ENCODE results near the gene LIX1L. TPM values are rescaled to one million over a fixed set of nuclear protein-coding genes. Genes with fewer than 3 reads are reported as not detected.

The LIX1L gene
- total and polyA plus RNA-seq, 2 donors (not counting 1 experiment from before 2014, with no cell fraction given) = 14.2 to 63.3 TPM

DNA sequence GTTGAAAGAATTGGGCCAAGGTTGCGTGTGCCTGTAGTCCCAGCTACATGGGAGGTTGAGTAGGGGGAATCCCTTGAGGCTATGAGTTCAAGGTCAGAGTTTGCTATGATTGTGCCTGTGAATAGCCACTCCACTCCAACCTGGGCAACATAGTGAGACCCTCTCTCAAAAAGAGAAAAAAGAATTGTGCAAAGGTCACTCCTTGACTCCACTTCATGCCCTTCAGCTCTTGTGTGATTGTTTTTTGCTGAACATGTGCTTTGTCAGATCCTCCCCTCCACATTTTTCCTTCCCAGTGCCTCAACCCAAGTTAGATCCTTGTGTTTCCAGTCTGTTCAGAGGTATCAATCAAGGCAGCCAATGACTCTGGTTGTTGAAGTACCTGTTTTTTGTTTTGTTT is 30.1 kb upstream of the LIX1L start:
- Histone ChIP-seq H4K20me1 (ENCODE audit: control insufficient read depth, extremely low read depth, insufficient read depth, low read length) (no peaks in the 10 kb centered on the region), H3K4me3 (replicated peaks in 1 of 4; ENCODE audit: control extremely low read depth in 1 of 4, insufficient read depth in 1 of 4, low read depth in 3 of 4, low read length in 4 of 4) (no peak overlapping the region), H3K79me2 (ENCODE audit: control insufficient read depth, insufficient read depth, low read length) (no peaks in the 10 kb centered on the region), H3K36me3 (ENCODE audit: control insufficient read depth, insufficient read depth, low read length) (no peaks in the 10 kb centered on the region), H3K27me3 (ENCODE audit: control insufficient read depth, insufficient read depth, low read length) (no peaks in the 10 kb centered on the region), H3K4me1 (ENCODE audit: control insufficient read depth, extremely low read depth, insufficient read depth, low read length) (peaks cover 8% of the 10 kb centered on the region), H3K9ac (ENCODE audit: insufficient read depth, low read length) (no peak overlapping the region), H3K27ac (ENCODE audit: insufficient read depth, low read length) (no peak overlapping the region), H3K4me2 (ENCODE audit: extremely low read depth, insufficient read depth, low read length) (no peak overlapping the region), H3K9me3 (ENCODE audit: control insufficient read depth, insufficient read depth, low read depth, low read length) (no peaks in the 10 kb centered on the region), H2AFZ (ENCODE audit: low read length) (no peak overlapping the region)
- DNase-seq (ENCODE audit: low read depth in 2 of 2) = no peak
- no peak for TF ChIP-seq EZH2 (IDR thresholded peaks at IDR 0.05; ENCODE audit: low read length, missing control alignments)
- TF ChIP-seq, protein P1, sequence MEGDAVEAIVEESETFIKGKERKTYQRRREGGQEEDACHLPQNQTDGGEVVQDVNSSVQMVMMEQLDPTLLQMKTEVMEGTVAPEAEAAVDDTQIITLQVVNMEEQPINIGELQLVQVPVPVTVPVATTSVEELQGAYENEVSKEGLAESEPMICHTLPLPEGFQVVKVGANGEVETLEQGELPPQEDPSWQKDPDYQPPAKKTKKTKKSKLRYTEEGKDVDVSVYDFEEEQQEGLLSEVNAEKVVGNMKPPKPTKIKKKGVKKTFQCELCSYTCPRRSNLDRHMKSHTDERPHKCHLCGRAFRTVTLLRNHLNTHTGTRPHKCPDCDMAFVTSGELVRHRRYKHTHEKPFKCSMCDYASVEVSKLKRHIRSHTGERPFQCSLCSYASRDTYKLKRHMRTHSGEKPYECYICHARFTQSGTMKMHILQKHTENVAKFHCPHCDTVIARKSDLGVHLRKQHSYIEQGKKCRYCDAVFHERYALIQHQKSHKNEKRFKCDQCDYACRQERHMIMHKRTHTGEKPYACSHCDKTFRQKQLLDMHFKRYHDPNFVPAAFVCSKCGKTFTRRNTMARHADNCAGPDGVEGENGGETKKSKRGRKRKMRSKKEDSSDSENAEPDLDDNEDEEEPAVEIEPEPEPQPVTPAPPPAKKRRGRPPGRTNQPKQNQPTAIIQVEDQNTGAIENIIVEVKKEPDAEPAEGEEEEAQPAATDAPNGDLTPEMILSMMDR (conservative IDR thresholded peaks at IDR 0.05 in 1 of 2, IDR thresholded peaks at IDR 0.05 in 1 of 2; ENCODE audit: low read depth in 1 of 2, low read length in 2 of 2) = no peak

DNA sequence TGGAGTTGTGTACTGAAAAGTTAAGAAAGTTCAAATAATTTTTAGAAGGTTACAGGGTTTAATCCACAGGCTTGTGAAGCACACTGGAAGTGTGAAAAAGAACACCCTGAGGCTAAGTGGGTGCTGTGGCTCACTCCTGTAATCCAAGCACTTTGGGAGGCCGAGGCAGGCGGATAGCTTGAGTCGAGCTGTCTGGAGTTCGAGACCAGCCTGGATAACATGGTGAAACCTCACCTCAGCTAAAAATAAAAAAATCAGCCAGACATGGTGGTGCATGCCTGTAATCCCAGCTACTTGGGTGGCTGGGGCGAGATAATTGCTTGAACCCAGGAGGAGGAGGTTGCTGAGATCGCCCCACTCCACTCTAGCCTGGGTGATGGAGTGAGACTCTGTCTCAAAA is 28.7 kb upstream of the LIX1L start:
- Histone ChIP-seq H3K9me3 (ENCODE audit: control insufficient read depth, insufficient read depth, low read depth, low read length) (no peaks in the 10 kb centered on the region), H2AFZ (ENCODE audit: low read length) (no peak overlapping the region), H3K27ac (ENCODE audit: insufficient read depth, low read length) (no peak overlapping the region), H3K27me3 (ENCODE audit: control insufficient read depth, insufficient read depth, low read length) (no peaks in the 10 kb centered on the region), H3K4me3 (replicated peaks in 1 of 4; ENCODE audit: control extremely low read depth in 1 of 4, insufficient read depth in 1 of 4, low read depth in 3 of 4, low read length in 4 of 4) (no peak overlapping the region), H3K36me3 (ENCODE audit: control insufficient read depth, insufficient read depth, low read length) (no peaks in the 10 kb centered on the region), H3K4me2 (ENCODE audit: extremely low read depth, insufficient read depth, low read length) (no peak overlapping the region), H3K79me2 (ENCODE audit: control insufficient read depth, insufficient read depth, low read length) (no peaks in the 10 kb centered on the region), H4K20me1 (ENCODE audit: control insufficient read depth, extremely low read depth, insufficient read depth, low read length) (no peaks in the 10 kb centered on the region), H3K9ac (ENCODE audit: insufficient read depth, low read length) (no peak overlapping the region), H3K4me1 (ENCODE audit: control insufficient read depth, extremely low read depth, insufficient read depth, low read length) (peaks cover 8% of the 10 kb centered on the region)
- DNase-seq (ENCODE audit: low read depth in 2 of 2) = no peak
- TF ChIP-seq EZH2 (IDR thresholded peaks at IDR 0.05; ENCODE audit: low read length, missing control alignments) = no peak
- TF ChIP-seq, protein P1 (conservative IDR thresholded peaks at IDR 0.05 in 1 of 2, IDR thresholded peaks at IDR 0.05 in 1 of 2; ENCODE audit: low read depth in 1 of 2, low read length in 2 of 2) = no peak

DNA sequence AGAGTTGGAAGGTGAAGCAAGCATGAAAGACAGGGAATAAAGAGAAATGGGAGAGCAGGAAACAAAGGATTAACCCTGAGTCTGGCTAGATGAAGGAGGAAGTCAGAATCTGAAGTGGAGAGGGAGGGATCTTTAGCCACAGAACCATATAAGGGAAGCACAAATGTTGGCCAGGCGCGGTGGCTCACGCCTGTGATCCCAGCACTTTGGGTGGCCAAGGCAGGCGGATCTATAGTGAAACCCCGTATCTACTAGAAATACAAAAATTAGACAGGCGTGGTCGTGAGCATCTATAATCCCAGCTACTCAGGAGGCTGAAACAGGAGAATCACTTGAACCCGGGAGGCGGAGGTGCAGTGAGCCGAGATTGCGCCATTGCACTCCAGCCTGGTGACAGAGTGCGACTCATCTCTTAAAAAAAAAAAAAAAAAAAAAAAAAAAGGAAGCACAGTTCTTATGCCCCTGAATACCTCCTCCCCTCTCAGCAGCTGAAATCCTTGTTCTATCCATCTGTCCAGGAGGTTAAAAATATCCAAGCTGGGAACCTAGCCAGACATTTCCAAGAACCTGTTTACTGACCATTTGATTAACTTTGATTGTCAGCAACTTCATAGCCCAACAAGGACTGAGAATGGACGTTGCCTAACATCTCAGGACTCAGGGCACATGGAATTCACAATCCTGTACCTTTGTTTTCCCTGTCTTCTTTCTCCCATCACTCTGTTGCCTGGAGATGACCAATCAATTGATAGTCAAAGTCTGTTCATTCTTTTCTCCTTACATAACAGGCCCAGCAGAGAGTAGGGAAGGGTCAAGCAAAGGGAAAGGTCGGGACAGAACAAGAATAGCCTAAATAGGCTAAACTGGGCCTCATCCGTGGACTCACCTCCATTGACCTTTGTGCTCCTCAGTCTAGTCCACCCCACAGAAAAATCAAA is 28.0 kb upstream of the LIX1L start:
- no peaks in the 10 kb centered on the region for H3K36me3 ChIP-seq (ENCODE audit: control insufficient read depth, insufficient read depth, low read length)
- no peaks in the 10 kb centered on the region for H3K9me3 ChIP-seq (ENCODE audit: control insufficient read depth, insufficient read depth, low read depth, low read length)
- no peak overlapping the region for H3K4me3 ChIP-seq (replicated peaks in 1 of 4; ENCODE audit: control extremely low read depth in 1 of 4, insufficient read depth in 1 of 4, low read depth in 3 of 4, low read length in 4 of 4)
- H4K20me1 ChIP-seq (ENCODE audit: control insufficient read depth, extremely low read depth, insufficient read depth, low read length) = no peaks in the 10 kb centered on the region
- H3K27me3 ChIP-seq (ENCODE audit: control insufficient read depth, insufficient read depth, low read length) = no peaks in the 10 kb centered on the region
- H3K4me2 ChIP-seq (ENCODE audit: extremely low read depth, insufficient read depth, low read length) = peak overlapping the region; percentile 66
- H3K27ac ChIP-seq (ENCODE audit: insufficient read depth, low read length) = no peak overlapping the region
- no peak overlapping the region for H3K9ac ChIP-seq (ENCODE audit: insufficient read depth, low read length)
- no peaks in the 10 kb centered on the region for H3K79me2 ChIP-seq (ENCODE audit: control insufficient read depth, insufficient read depth, low read length)
- DNase-seq (ENCODE audit: low read depth in 2 of 2) = peak; percentile 61 to 83
- TF ChIP-seq, protein P1 (conservative IDR thresholded peaks at IDR 0.05 in 1 of 2, IDR thresholded peaks at IDR 0.05 in 1 of 2; ENCODE audit: low read depth in 1 of 2, low read length in 2 of 2) = no peak
- TF ChIP-seq EZH2 (IDR thresholded peaks at IDR 0.05; ENCODE audit: low read length, missing control alignments) = no peak
- H2AFZ ChIP-seq (ENCODE audit: low read length) = peak overlapping the region; percentile 66
- H3K4me1 ChIP-seq (ENCODE audit: control insufficient read depth, extremely low read depth, insufficient read depth, low read length) = peaks cover 8% of the 10 kb centered on the region
